Measurements from ENCODE around the gene TNFSF15. TPM values are rescaled to one million over a fixed set of nuclear protein-coding genes. Genes with fewer than 3 reads are reported as not detected.

TNFSF15 gene
- polyA plus RNA-seq, 3 donors from 2014 or later: 0.03 TPM; not detected in 2

- Mint-ChIP-seq H3K27ac (no peak overlapping the region), H3K4me1 (peaks cover 5 to 8% of the 10 kb centered on the region in 2 donors), H3K9me3 (no peaks in the 10 kb centered on the region), H3K27me3 (ENCODE audit: low read depth in 3 of 3) (peaks cover 0 to 5% (median 3%) of the 10 kb centered on the region in 3 donors), H3K36me3 (peaks cover 0 to 3% (median 0%) of the 10 kb centered on the region in 3 donors), H3K4me3 (no peak overlapping the region)
- DNase-seq: no peak
These were observed 28.5 kb upstream of the TNFSF15 start for GRCh38 chr9:114834386-114834785.

GRCh38 chr9:114830546-114830945 is 24.7 kb upstream of the TNFSF15 start:
- peaks cover 0 to 3% (median 0%) of the 10 kb centered on the region in 3 donors for H3K36me3 Mint-ChIP-seq

DNA sequence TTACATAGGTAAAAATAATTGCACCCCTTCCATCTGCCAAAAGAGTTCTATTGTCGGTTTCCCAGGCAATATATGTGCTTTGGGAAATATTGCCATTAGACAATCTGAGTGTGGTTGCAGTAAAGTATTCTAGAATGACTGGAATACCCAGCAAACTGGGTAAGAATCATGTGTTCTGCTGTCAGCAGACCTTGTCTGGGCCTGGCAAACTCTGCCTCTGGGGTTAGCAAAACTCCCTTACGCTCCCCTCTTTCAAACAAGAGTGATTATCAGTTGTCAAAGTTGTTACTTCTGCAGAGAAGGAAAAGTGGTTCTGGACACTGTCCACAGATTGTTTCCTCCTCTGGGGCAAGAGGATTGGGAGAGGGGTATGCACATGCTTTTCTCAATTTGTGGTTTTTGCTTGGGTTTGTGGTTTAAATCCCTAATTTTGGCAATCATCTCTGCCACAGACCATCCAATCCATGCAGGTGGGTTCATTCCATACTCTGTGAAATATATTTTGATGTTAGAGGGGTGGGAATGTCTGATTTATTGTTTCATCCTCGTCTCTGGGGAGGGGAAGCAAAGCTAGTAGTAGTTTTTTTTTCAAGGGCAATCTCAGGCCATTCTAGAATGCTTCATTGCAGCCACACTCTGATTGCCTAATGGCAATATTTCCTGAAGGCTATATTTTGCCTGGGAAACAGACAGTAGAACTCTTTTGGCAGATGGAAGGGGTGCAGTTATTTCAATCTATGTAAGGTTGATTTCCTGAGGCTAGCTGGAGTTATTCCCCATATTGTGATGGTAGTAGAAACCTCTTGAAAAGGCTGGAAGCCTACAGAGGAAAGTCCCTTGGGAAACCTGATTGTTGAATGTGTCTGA is 24.0 kb upstream of the TNFSF15 start:
- H3K9me3 Mint-ChIP-seq: no peaks in the 10 kb centered on the region
- peaks cover 0 to 3% (median 0%) of the 10 kb centered on the region in 3 donors for H3K36me3 Mint-ChIP-seq
- no peak overlapping the region for H3K4me3 Mint-ChIP-seq
- no peak overlapping the region for H3K27ac Mint-ChIP-seq
- no peaks in the 10 kb centered on the region for H3K4me1 Mint-ChIP-seq
- H3K27me3 Mint-ChIP-seq (ENCODE audit: low read depth in 3 of 3): peaks cover 0 to 6% (median 2%) of the 10 kb centered on the region in 3 donors
- DNase-seq: no peak

More at GRCh38 chr9:114830546-114830945, 24.7 kb upstream of the TNFSF15 start:
- no peak for DNase-seq
- Mint-ChIP-seq H3K9me3 (no peaks in the 10 kb centered on the region), H3K4me1 (no peaks in the 10 kb centered on the region), H3K4me3 (no peak overlapping the region), H3K27ac (no peak overlapping the region), H3K27me3 (ENCODE audit: low read depth in 3 of 3) (peaks cover 0 to 10% (median 3%) of the 10 kb centered on the region in 3 donors)

DNA sequence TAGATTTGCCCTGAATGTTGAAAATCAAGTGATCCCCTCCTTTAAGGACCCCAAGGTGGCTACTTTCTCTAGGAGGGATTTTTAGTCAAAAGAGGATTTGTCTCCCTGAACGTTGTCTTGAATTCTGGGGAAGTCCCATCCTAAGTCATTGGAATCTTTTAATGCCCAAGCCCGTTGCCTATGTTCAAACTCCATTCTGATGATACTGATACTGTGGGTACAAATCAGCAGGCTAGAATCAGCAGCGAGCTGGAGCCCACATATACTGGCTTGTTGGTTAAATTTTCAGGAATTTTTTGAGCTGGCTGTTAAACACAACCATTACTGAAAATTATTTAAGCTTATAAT is 22.4 kb upstream of the TNFSF15 start:
- Mint-ChIP-seq H3K4me1 (no peaks in the 10 kb centered on the region), H3K36me3 (peaks cover 0 to 3% (median 0%) of the 10 kb centered on the region in 3 donors), H3K27me3 (ENCODE audit: low read depth in 3 of 3) (peaks cover 2 to 5% (median 2%) of the 10 kb centered on the region in 3 donors), H3K9me3 (no peaks in the 10 kb centered on the region), H3K4me3 (no peak overlapping the region), H3K27ac (no peak overlapping the region)
- DNase-seq: no peak

- DNase-seq: no peak
- peaks cover 2 to 5% (median 2%) of the 10 kb centered on the region in 3 donors for H3K27me3 Mint-ChIP-seq (ENCODE audit: low read depth in 3 of 3)
- no peak overlapping the region for H3K4me3 Mint-ChIP-seq
- no peaks in the 10 kb centered on the region for H3K9me3 Mint-ChIP-seq
- H3K36me3 Mint-ChIP-seq: peaks cover 0 to 3% (median 0%) of the 10 kb centered on the region in 3 donors
- H3K4me1 Mint-ChIP-seq: no peaks in the 10 kb centered on the region
- H3K27ac Mint-ChIP-seq: no peak overlapping the region
These were observed 21.9 kb upstream of the TNFSF15 start for GRCh38 chr9:114827641-114828302.

DNA sequence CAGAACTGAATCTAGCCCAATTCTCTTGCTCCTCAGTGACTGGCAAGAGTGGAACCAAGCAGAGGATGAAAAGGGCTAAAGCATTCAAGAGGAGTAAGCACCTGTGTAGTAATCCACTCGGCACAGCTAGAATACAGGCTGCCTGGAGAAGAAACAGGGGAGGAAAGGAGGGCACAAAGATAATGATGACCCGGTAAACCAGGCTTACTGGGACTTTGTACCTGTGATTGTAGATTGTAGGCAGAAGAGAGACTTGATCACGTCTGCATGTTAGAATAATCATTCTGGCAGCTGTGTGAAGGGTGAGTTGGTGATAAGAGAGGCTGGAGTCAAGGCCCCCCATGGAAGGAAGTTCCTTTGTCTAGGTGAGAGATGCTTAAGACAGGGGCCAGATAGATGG is 20.6 kb upstream of the TNFSF15 start:
- Mint-ChIP-seq H3K4me3 (no peak overlapping the region), H3K9me3 (no peaks in the 10 kb centered on the region), H3K27me3 (ENCODE audit: low read depth in 3 of 3) (peaks cover 2 to 5% (median 2%) of the 10 kb centered on the region in 3 donors), H3K36me3 (no peaks in the 10 kb centered on the region), H3K4me1 (no peaks in the 10 kb centered on the region), H3K27ac (no peak overlapping the region)
- no peak for DNase-seq

DNA sequence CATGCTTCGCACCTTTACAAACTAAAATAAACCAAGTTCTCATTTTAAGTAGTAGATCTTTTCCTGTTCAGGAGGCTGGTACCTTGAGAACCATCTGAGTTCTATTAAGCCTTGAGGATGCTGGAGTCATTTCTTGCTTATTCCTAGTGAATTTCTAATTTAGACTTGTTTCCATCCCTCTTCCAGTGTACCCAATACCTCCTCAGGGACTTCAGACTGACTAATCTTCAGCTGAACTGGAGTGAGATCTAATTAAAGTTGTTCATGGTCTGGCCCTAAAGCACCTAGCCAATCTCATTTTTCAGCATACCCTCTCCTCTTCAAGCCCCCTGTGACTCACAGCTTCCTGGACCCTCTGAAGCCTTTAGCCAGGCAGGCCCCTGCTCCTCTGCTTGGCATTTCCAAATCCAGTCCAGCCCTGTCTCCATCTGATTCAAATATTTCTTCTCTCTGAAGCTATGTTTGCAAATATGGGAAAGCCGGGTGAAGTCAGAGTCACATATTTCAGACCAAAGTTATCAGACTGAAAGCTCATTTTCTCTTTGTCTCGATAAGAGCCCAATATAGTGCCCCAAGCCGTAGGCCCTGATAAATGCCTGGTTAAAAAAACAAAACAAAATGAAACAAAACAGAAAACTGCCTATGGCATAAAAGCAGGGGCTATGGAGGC is 19.4 kb upstream of the TNFSF15 start:
- peaks cover 2 to 7% (median 5%) of the 10 kb centered on the region in 3 donors for H3K27me3 Mint-ChIP-seq (ENCODE audit: low read depth in 3 of 3)
- no peak overlapping the region for H3K27ac Mint-ChIP-seq
- H3K4me1 Mint-ChIP-seq: no peaks in the 10 kb centered on the region
- no peaks in the 10 kb centered on the region for H3K36me3 Mint-ChIP-seq
- no peak for DNase-seq
- no peaks in the 10 kb centered on the region for H3K9me3 Mint-ChIP-seq
- no peak overlapping the region for H3K4me3 Mint-ChIP-seq

GRCh38 chr9:114824110-114824509 is 18.3 kb upstream of the TNFSF15 start:
- H3K9me3 Mint-ChIP-seq: no peaks in the 10 kb centered on the region
- H3K27ac Mint-ChIP-seq: no peak overlapping the region
- H3K27me3 Mint-ChIP-seq (ENCODE audit: low read depth in 3 of 3): peaks cover 2 to 7% (median 3%) of the 10 kb centered on the region in 3 donors
- H3K4me1 Mint-ChIP-seq: no peaks in the 10 kb centered on the region
- no peak for DNase-seq
- no peak overlapping the region for H3K4me3 Mint-ChIP-seq
- no peaks in the 10 kb centered on the region for H3K36me3 Mint-ChIP-seq

- Mint-ChIP-seq H3K36me3 (no peaks in the 10 kb centered on the region), H3K27ac (no peak overlapping the region), H3K4me1 (no peaks in the 10 kb centered on the region), H3K27me3 (ENCODE audit: low read depth in 3 of 3) (peaks cover 4 to 7% (median 4%) of the 10 kb centered on the region in 3 donors), H3K9me3 (no peaks in the 10 kb centered on the region), H3K4me3 (no peak overlapping the region)
- no peak for DNase-seq
These were observed 17.6 kb upstream of the TNFSF15 start for GRCh38 chr9:114823441-114823840.

- H3K27me3 Mint-ChIP-seq (ENCODE audit: low read depth in 3 of 3): peaks cover 4 to 7% (median 4%) of the 10 kb centered on the region in 3 donors
- no peak overlapping the region for H3K4me3 Mint-ChIP-seq
- DNase-seq: no peak
These were observed 16.9 kb upstream of the TNFSF15 start for GRCh38 chr9:114822708-114823107.

DNA sequence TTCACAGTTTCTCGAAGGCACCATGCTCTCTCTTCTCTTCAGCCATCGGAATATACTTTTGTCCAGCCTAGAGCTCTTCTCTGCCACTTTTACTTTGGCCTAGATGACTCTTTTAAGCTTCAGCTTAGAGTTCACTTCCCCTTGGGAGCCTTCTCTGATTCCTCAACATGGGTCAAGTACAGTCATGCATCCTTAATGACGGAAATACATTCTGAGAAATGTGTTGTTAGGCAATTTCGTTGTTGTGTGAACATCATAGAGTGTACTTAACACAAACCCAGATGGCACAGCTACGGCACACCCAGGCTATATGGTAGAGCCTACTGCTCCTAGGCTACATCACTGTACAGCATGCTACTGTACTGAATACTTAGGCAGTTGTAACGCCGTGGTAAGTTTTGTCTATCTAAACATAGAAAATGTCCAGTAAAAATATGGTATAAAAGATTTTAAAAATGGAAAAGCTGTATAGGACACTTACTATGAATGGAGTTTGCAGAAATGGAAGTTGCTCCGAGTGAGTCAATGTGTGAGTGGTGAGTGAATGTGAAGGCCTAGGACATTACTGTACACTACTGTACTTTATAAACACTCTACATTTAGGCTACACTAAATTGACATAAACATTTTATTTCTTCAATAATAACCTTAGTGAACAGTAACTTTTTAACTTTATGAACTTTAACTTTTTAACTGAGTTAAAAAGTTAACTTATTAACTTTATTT is 15.1 kb upstream of the TNFSF15 start:
- H3K9me3 Mint-ChIP-seq: no peaks in the 10 kb centered on the region
- peaks cover 2 to 4% (median 4%) of the 10 kb centered on the region in 3 donors for H3K27me3 Mint-ChIP-seq (ENCODE audit: low read depth in 3 of 3)
- H3K36me3 Mint-ChIP-seq: no peaks in the 10 kb centered on the region
- H3K27ac Mint-ChIP-seq: no peak overlapping the region
- DNase-seq: no peak
- no peaks in the 10 kb centered on the region for H3K4me1 Mint-ChIP-seq
- H3K4me3 Mint-ChIP-seq: no peak overlapping the region

More at GRCh38 chr9:114822708-114823107, 16.9 kb upstream of the TNFSF15 start:
- no peaks in the 10 kb centered on the region for H3K36me3 Mint-ChIP-seq
- H3K27ac Mint-ChIP-seq: no peak overlapping the region
- H3K4me1 Mint-ChIP-seq: no peaks in the 10 kb centered on the region
- H3K9me3 Mint-ChIP-seq: no peaks in the 10 kb centered on the region

GRCh38 chr9:114818178-114818577 is 12.3 kb upstream of the TNFSF15 start:
- H3K9me3 Mint-ChIP-seq: no peaks in the 10 kb centered on the region
- H3K36me3 Mint-ChIP-seq: peaks cover 0 to 4% (median 0%) of the 10 kb centered on the region in 3 donors
- H3K4me3 Mint-ChIP-seq: no peak overlapping the region
- peaks cover 2 to 4% (median 2%) of the 10 kb centered on the region in 3 donors for H3K27me3 Mint-ChIP-seq (ENCODE audit: low read depth in 3 of 3)
- H3K4me1 Mint-ChIP-seq: no peaks in the 10 kb centered on the region
- no peak overlapping the region for H3K27ac Mint-ChIP-seq
- no peak for DNase-seq

DNA sequence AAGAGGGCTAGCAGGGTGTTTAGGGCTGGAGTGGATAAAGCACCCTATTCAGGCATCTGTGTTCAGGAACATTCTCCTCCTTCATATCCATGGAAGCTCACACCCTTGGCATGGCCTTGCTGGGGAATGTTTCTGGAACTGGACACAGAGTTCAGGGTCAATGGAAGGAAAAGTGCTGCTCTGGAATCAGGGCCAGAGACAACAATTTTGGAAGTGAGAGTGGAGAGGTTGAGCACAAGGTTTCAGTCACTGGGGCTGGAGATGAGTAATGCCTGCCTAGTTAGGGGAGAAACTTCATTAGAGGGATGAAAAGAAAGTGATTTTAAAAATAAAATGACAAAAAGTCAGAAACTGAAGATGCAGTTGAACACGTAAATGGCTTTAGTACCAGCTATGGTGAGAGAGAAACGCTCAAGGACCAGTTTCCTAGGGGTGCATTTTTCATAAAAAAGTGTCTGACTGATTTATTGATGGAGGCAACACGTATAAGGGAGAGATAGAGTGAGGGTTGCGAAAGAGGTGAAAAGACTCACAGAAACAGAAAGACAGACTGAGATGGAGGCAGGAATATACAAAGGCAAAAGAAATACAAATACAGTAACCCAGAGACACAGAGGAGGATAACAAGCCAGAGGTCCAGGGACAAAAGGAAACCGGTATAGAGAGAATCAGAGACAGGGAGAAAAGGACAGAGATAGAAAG is 8.0 kb upstream of the TNFSF15 start:
- Mint-ChIP-seq H3K4me1 (no peaks in the 10 kb centered on the region), H3K36me3 (peaks cover 0 to 4% (median 0%) of the 10 kb centered on the region in 3 donors), H3K27me3 (ENCODE audit: low read depth in 3 of 3) (peaks cover 2 to 6% (median 5%) of the 10 kb centered on the region in 3 donors), H3K4me3 (no peak overlapping the region), H3K27ac (no peak overlapping the region), H3K9me3 (no peaks in the 10 kb centered on the region)
- DNase-seq: no peak

Measured in immature natural killer cell (primary cell).